ENCODE data around the gene PEX14.

GRCh38 chr1:10659218-10659617, 184.5 kb downstream of the PEX14 start:
- TF ChIP-seq YY1 (IDR thresholded peaks at IDR 0.05; ENCODE audit: insufficient read depth, insufficient read length) (no peak), ZNF274 (IDR thresholded peaks at IDR 0.05; ENCODE audit: low read depth, low read length) (no peak)

All from NT2/D1 (cell line).